Keratinocyte (primary cell): ENCODE measurements around the gene VEZF1.

Experiments used
- EZH2 ChIP-seq: IDR thresholded peaks from one replicate; pipeline ENCODE4 v1.6.1; 2012; ENCODE audit warnings: inconsistent platforms, mild to moderate bottlenecking, low read length, moderate library complexity
- TF ChIP-seq, protein P1 (sequence below), 3 experiments: IDR thresholded peaks in 1 of 3; conservative IDR thresholded peaks in 1 of 3; optimal IDR thresholded peaks in 1 of 3; 2 replicates in 2 of 3; 3 replicates in 1 of 3; pipeline versions ENCODE3 to v1.5.1; 2011; ENCODE audit warnings: low read length in 3 of 3, mild to moderate bottlenecking in 3 of 3, moderate library complexity in 2 of 3, control low read depth in 1 of 3, inconsistent platforms in 1 of 3; ENCODE audit not compliant: insufficient read depth in 2 of 3; ENCODE audit errors: extremely low read depth in 1 of 3

DNA sequence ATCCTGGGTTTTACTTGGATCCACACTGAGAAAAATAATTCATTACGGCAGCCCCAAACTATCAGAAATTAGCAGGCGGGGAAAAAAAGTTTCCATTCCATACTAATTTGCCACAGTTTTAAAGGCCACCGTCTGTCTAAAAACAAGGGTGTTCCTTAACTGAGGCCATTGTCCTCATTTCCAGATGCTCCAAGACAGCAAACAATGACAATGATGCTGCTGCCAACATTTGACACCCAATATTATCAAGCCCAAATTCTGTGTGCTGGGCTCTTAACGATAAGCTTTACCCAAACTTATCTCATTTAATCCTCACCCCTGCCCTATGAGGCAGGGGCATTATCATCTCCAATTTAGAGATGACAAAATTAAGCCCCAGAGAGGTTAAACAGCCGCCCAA lies 59.1 kb downstream of the VEZF1 start:
- TF ChIP-seq, protein P1, sequence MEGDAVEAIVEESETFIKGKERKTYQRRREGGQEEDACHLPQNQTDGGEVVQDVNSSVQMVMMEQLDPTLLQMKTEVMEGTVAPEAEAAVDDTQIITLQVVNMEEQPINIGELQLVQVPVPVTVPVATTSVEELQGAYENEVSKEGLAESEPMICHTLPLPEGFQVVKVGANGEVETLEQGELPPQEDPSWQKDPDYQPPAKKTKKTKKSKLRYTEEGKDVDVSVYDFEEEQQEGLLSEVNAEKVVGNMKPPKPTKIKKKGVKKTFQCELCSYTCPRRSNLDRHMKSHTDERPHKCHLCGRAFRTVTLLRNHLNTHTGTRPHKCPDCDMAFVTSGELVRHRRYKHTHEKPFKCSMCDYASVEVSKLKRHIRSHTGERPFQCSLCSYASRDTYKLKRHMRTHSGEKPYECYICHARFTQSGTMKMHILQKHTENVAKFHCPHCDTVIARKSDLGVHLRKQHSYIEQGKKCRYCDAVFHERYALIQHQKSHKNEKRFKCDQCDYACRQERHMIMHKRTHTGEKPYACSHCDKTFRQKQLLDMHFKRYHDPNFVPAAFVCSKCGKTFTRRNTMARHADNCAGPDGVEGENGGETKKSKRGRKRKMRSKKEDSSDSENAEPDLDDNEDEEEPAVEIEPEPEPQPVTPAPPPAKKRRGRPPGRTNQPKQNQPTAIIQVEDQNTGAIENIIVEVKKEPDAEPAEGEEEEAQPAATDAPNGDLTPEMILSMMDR (optimal IDR thresholded peaks at IDR 0.05 in 1 of 3, IDR thresholded peaks at IDR 0.05 in 1 of 3, conservative IDR thresholded peaks at IDR 0.05 in 1 of 3; ENCODE audit: extremely low read depth in 1 of 3, insufficient read depth in 2 of 3, low read length in 3 of 3), result no peak
- no peak for TF ChIP-seq EZH2
